ENCODE results near the gene PIPOX. TPM values are rescaled to one million over a fixed set of nuclear protein-coding genes. Genes with fewer than 3 reads are reported as not detected.

PIPOX gene
- total and polyA plus RNA-seq, 2 donors (not counting 3 experiments of a cell fraction or from before 2014, with no cell fraction given): 0.62 to 2.5 TPM

DNA sequence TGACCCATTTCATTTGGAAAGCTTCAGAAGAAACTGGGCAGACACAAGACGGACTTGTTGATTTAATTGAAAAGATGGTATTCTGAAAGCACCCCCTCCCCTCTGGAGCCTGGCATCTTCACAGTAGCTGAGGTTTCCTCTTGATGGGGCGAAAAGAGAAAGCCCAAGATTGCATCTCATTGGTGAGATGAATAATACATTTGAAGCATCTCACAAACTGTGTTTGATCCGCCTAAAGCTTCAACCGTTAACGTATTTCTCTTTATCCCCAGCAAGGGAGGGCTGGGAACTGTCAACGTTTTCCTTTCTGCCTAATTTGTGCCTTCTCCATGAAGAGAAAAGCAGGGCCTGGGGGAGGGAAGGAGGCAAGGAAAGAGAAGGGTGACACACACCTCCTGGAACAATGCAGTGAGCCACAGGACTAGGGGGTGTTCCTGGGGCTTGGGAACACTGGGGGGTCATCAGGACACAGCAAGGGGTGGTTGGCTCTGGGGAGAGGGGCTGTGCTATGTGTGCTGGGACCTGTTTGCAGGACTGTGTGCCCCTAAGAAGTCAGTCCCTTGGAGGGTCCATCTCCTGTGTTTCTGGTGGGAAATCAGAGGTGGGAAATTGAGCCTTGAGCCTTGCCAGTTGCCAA lies 18.5 kb upstream of the PIPOX start:
- BruUV-seq (replicated peaks): no TSS peak
- no peak overlapping the region for H3K27ac ChIP-seq (ENCODE audit: insufficient read depth, low read depth, low read length)
- ChIA-PET CTCF (no interaction called here), POLR2A (no interaction called here)
- FAIRE-seq (no peak), DNase-seq (ENCODE audit: low read depth, low spot score) (no peak)
- intact Hi-C loops (cut with micrococcal nuclease): no loop called here
- H3K27me3 ChIP-seq (ENCODE audit: control insufficient read depth in 2 of 2, insufficient read depth in 2 of 2, low read length in 2 of 2): peaks cover 31 to 36% of the 10 kb centered on the region in 2 experiments
- no peaks in the 10 kb centered on the region for H3K9me3 ChIP-seq (replicated peaks; ENCODE audit: control insufficient read depth, insufficient read depth, low read length)
- H3K9me1 ChIP-seq (replicated peaks; ENCODE audit: control insufficient read depth, extremely low read depth, insufficient read depth, low read length): no peaks in the 10 kb centered on the region
- no peaks in the 10 kb centered on the region for H3K36me3 ChIP-seq (ENCODE audit: control insufficient read depth in 2 of 2, extremely low read depth in 1 of 2, insufficient read depth in 2 of 2, low read length in 2 of 2)
- dilution Hi-C loops (cut with MboI; ENCODE audit: extremely low pct_ligation_motif_present, low sequenced_read_pairs): no loop called here
- no peak overlapping the region for H3K4me3 ChIP-seq (replicated peaks in 1 of 3; ENCODE audit: insufficient read depth in 1 of 3, low read depth in 1 of 3, low read length in 3 of 3)
- no peaks in the 10 kb centered on the region for H3K79me2 ChIP-seq (ENCODE audit: control insufficient read depth, insufficient read depth, low read length)
- H3K4me2 ChIP-seq (ENCODE audit: insufficient read depth, low read length): no peak overlapping the region
- H3K4me1 ChIP-seq (ENCODE audit: control insufficient read depth, extremely low read depth, insufficient read depth, low read length): peaks cover 7% of the 10 kb centered on the region
- H2AFZ ChIP-seq (ENCODE audit: low read depth, low read length): no peak overlapping the region
- H3K9ac ChIP-seq (replicated peaks; ENCODE audit: extremely low read depth, insufficient read depth, low read length): no peak overlapping the region
- TF ChIP-seq FOS (IDR thresholded peaks at IDR 0.05; ENCODE audit: borderline replicate concordance, insufficient read depth, low read length) (peak; percentile 19), POLR2A (IDR thresholded peaks at IDR 0.05; ENCODE audit: low read depth, low read length) (no peak)
- H4K20me1 ChIP-seq (replicated peaks; ENCODE audit: control insufficient read depth, extremely low read depth, insufficient read depth, low read length): no peaks in the 10 kb centered on the region

DNA sequence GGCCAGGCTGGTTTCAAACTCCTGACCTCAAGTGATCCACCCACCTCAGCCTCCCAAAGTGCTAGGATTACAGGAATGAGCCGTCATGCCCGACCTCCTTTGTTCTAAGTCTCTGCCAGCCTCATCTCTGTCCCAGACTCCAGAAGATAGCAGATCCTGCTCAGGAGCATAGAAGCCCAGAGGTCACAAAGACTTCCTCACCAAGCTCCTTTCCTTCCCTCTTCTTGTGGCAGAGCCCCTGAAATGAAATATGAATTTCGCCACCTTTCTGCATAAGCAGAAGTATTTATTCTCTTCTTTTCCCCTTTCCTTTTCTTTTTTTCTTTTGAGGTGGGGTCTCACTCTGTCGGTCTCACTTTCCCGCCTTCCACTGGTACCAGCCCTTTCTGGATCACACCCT lies 11.5 kb upstream of the PIPOX start:
- H3K79me2 ChIP-seq (ENCODE audit: control insufficient read depth, insufficient read depth, low read length): no peaks in the 10 kb centered on the region
- no peak overlapping the region for H3K4me2 ChIP-seq (ENCODE audit: insufficient read depth, low read length)
- H3K27me3 ChIP-seq (ENCODE audit: control insufficient read depth in 2 of 2, insufficient read depth in 2 of 2, low read length in 2 of 2): peaks cover 40 to 45% of the 10 kb centered on the region in 2 experiments
- dilution Hi-C loops (cut with MboI; ENCODE audit: extremely low pct_ligation_motif_present, low sequenced_read_pairs) (no loop called here), intact Hi-C loops (cut with micrococcal nuclease) (no loop called here)
- H3K36me3 ChIP-seq (ENCODE audit: control insufficient read depth in 2 of 2, extremely low read depth in 1 of 2, insufficient read depth in 2 of 2, low read length in 2 of 2): no peaks in the 10 kb centered on the region
- BruUV-seq (replicated peaks): no TSS peak
- TF ChIP-seq POLR2A (IDR thresholded peaks at IDR 0.05; ENCODE audit: low read depth, low read length) (no peak), JUN (IDR thresholded peaks at IDR 0.05; ENCODE audit: borderline replicate concordance, insufficient read depth, insufficient read length, low read depth) (no peak), POLR2AphosphoS5 (IDR thresholded peaks at IDR 0.05; ENCODE audit: insufficient read depth, low read depth, low read length) (no peak), EZH2 (IDR thresholded peaks at IDR 0.05; ENCODE audit: borderline replicate concordance, low read depth, low read length, severe bottlenecking) (no peak), FOS (IDR thresholded peaks at IDR 0.05; ENCODE audit: borderline replicate concordance, insufficient read depth, low read length) (no peak), MYC (IDR thresholded peaks at IDR 0.05; ENCODE audit: low read depth, low read length) (no peak), GATA2 (IDR thresholded peaks at IDR 0.05; ENCODE audit: insufficient read depth, insufficient read length, low read depth, low read length) (no peak)
- TF ChIP-seq, protein P1, sequence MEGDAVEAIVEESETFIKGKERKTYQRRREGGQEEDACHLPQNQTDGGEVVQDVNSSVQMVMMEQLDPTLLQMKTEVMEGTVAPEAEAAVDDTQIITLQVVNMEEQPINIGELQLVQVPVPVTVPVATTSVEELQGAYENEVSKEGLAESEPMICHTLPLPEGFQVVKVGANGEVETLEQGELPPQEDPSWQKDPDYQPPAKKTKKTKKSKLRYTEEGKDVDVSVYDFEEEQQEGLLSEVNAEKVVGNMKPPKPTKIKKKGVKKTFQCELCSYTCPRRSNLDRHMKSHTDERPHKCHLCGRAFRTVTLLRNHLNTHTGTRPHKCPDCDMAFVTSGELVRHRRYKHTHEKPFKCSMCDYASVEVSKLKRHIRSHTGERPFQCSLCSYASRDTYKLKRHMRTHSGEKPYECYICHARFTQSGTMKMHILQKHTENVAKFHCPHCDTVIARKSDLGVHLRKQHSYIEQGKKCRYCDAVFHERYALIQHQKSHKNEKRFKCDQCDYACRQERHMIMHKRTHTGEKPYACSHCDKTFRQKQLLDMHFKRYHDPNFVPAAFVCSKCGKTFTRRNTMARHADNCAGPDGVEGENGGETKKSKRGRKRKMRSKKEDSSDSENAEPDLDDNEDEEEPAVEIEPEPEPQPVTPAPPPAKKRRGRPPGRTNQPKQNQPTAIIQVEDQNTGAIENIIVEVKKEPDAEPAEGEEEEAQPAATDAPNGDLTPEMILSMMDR (IDR thresholded peaks at IDR 0.05; ENCODE audit: extremely low read depth in 1 of 2, insufficient read depth in 1 of 2, low read depth in 1 of 2, low read length in 2 of 2): no peak
- TF ChIP-seq, protein P2, sequence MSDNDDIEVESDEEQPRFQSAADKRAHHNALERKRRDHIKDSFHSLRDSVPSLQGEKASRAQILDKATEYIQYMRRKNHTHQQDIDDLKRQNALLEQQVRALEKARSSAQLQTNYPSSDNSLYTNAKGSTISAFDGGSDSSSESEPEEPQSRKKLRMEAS (IDR thresholded peaks at IDR 0.05; ENCODE audit: insufficient read depth, insufficient read length): no peak
- no peak for FAIRE-seq
- no peaks in the 10 kb centered on the region for H3K4me1 ChIP-seq (ENCODE audit: control insufficient read depth, extremely low read depth, insufficient read depth, low read length)
- H3K9ac ChIP-seq (replicated peaks; ENCODE audit: extremely low read depth, insufficient read depth, low read length): no peak overlapping the region
- DNase-seq (ENCODE audit: low read depth, low spot score): no peak
- H2AFZ ChIP-seq (ENCODE audit: low read depth, low read length): no peak overlapping the region
- POLR2A ChIA-PET: no interaction called here
- H4K20me1 ChIP-seq (replicated peaks; ENCODE audit: control insufficient read depth, extremely low read depth, insufficient read depth, low read length): no peaks in the 10 kb centered on the region
- no peaks in the 10 kb centered on the region for H3K9me1 ChIP-seq (replicated peaks; ENCODE audit: control insufficient read depth, extremely low read depth, insufficient read depth, low read length)
- H3K9me3 ChIP-seq (replicated peaks; ENCODE audit: control insufficient read depth, insufficient read depth, low read length): peaks cover 2% of the 10 kb centered on the region
- no peak overlapping the region for H3K27ac ChIP-seq (ENCODE audit: insufficient read depth, low read depth, low read length)
- CTCF ChIA-PET: no interaction called here
- no peak overlapping the region for H3K4me3 ChIP-seq (replicated peaks in 1 of 3; ENCODE audit: insufficient read depth in 1 of 3, low read depth in 1 of 3, low read length in 3 of 3)
